Measurements from ENCODE around the gene MCF2L2. TPM values are rescaled to one million over a fixed set of nuclear protein-coding genes. Genes with fewer than 3 reads are reported as not detected.
A peak's percentile ranks its signal among the peaks of the same experiment; 100 is the strongest.

Gene MCF2L2
- total and polyA plus RNA-seq, 2 donors (not counting 1 experiment from before 2014, with no cell fraction given), result 0.03 to 1.6 TPM

- Histone ChIP-seq H3K27me3 (replicated peaks in 1 of 4; ENCODE audit: control extremely low read depth in 1 of 4, control insufficient read depth in 3 of 4, insufficient read depth in 4 of 4, low read length in 3 of 4) (peaks cover 0 to 25% (median 20%) of the 10 kb centered on the region in 4 experiments), H3K9me3 (ENCODE audit: control extremely low read depth in 1 of 3, control insufficient read depth in 2 of 3, insufficient read depth in 1 of 3, low read length in 2 of 3) (peaks cover 7 to 13% (median 11%) of the 10 kb centered on the region in 3 donors), H3K4me1 (ENCODE audit: control insufficient read depth in 2 of 2, insufficient read depth in 2 of 2, low read length in 2 of 2) (no peaks in the 10 kb centered on the region), H4K20me1 (ENCODE audit: control insufficient read depth, insufficient read depth, low read length, poor library complexity, severe bottlenecking) (no peaks in the 10 kb centered on the region), H3K4me3 (ENCODE audit: control extremely low read depth in 1 of 5, extremely low read depth in 1 of 5, insufficient read depth in 1 of 5, low read depth in 2 of 5, low read length in 4 of 5) (no peak overlapping the region), H3K4me2 (replicated peaks; ENCODE audit: low read depth, low read length, poor library complexity, severe bottlenecking) (no peak overlapping the region), H3K27ac (ENCODE audit: low read length in 2 of 2) (no peak overlapping the region), H3K36me3 (replicated peaks in 1 of 2; ENCODE audit: control extremely low read depth in 1 of 2, control insufficient read depth in 1 of 2, extremely low read depth in 1 of 2, insufficient read depth in 2 of 2, low read length in 1 of 2) (no peaks in the 10 kb centered on the region), H3K79me2 (ENCODE audit: control insufficient read depth, insufficient read depth, low read length) (no peaks in the 10 kb centered on the region), H2AFZ (ENCODE audit: insufficient read depth, low read depth, low read length, poor library complexity, severe bottlenecking) (no peak overlapping the region), H3K9ac (ENCODE audit: low read length) (no peak overlapping the region)
- ATAC-seq (ENCODE audit: low read depth) (no peak), DNase-seq (no peak)
- H3K27me3 Mint-ChIP-seq, result peaks cover 34% of the 10 kb centered on the region
- TF ChIP-seq EZH2 (IDR thresholded peaks at IDR 0.05; ENCODE audit: borderline replicate concordance, insufficient read depth, low read depth, low read length, poor library complexity, severe bottlenecking) (no peak), CTCF (IDR thresholded peaks at IDR 0.05) (no peak)
- ChIA-PET POLR2A (no interaction called here), CTCF (interaction anchor here (0.6 to 2.8 kb wide), 4 partner anchors 57 to 253 kb away, joined by 3 to 15 read pairs (median 6); no protein-coding TSS in a partner anchor)
- H3K27ac Mint-ChIP-seq, result no peak overlapping the region
- WGBS (ENCODE audit: insufficient coverage), result no CpG with 5 or more reads among the region's 3 CpGs
- H3K4me1 Mint-ChIP-seq, result peaks cover 2% of the 10 kb centered on the region
- intact Hi-C loops (cut with micrococcal nuclease), result loop anchor here (10.0 kb wide), 1 partner anchor 126 kb away; the partner anchor contains the start of gene B3GNT5
- H3K4me3 Mint-ChIP-seq, result no peak overlapping the region
- peaks cover 4% of the 10 kb centered on the region for H3K9me3 Mint-ChIP-seq (ENCODE audit: insufficient read depth)
These were observed 299.7 kb downstream of the MCF2L2 start for GRCh38 chr3:183128709-183129108.

Small RNA genes lying within 50 kb of the gene (small RNA-seq; reads per million reads assigned to genes)
- gene RF00092 (ENCODE audit: insufficient read length, low read depth, low replicate concordance) (not detected), gene RF00394 (ENCODE audit: insufficient read length, low read depth, low replicate concordance) (not detected), gene RF01241 (ENCODE audit: insufficient read length, low read depth, low replicate concordance) (1.1 reads per million), gene RNA5SP151 (ENCODE audit: insufficient read length, low read depth, low replicate concordance) (not detected), gene SNORA63D (ENCODE audit: insufficient read length, low read depth, low replicate concordance) (7.6 reads per million, percentile 79 among the genes with 10 or more reads in this experiment)

Other genes starting within 250 kb of the MCF2L2 start
- gene B3GNT5, start 175.4 kb downstream of the MCF2L2 start, total RNA-seq, result 0.37 TPM in 1 of 2 replicates, not detected in the other
- gene B3GNT5, start 175.4 kb downstream of the MCF2L2 start, polyA plus RNA-seq, result 0.07 and 0.22 TPM in 2 replicates
- gene KLHL6, start 127.1 kb upstream of the MCF2L2 start, total RNA-seq, result 69.7 and 72.6 TPM in 2 replicates
- gene KLHL6, start 127.1 kb upstream of the MCF2L2 start, polyA plus RNA-seq, result 24.3 and 29.6 TPM in 2 replicates
- gene KLHL24, start 207.0 kb upstream of the MCF2L2 start, total RNA-seq, result 134 and 139 TPM in 2 replicates
- 37.4 and 80.8 TPM in 2 replicates for gene KLHL24, start 207.0 kb upstream of the MCF2L2 start, polyA plus RNA-seq

Measured in B cell (primary cell).